Measurements from ENCODE around the gene ITIH4.

GRCh38 chr3:52833202-52833601 is 2.7 kb upstream of the ITIH4 start:
- TF ChIP-seq SIN3A (IDR thresholded peaks at IDR 0.05; ENCODE audit: borderline replicate concordance, insufficient read depth, low read length) = no peak
- TF ChIP-seq POLR2AphosphoS5 (IDR thresholded peaks at IDR 0.05; ENCODE audit: low read depth, low read length) = no peak
- no peak for TF ChIP-seq TAF1 (IDR thresholded peaks at IDR 0.05; ENCODE audit: borderline replicate concordance, insufficient read depth, low read length)

Data from PFSK-1 (cell line).